Chondrocyte (in vitro differentiated cells): ENCODE results near the gene HLA-DRB5. TPM values are rescaled to one million over a fixed set of nuclear protein-coding genes. Genes with fewer than 3 reads are reported as not detected.
"Not testable (repeated sequence)": the region's sequence is repeated elsewhere in the genome, so short reads cannot be mapped to it uniquely, and the experiment has no call there.

Experiments
- DNase-seq: peaks from one replicate; pipeline ENCODE4 v3.0.0; 2021; ENCODE audit warnings: mixed read lengths, low spot score
- H3K27ac Mint-ChIP-seq: one replicate; pipeline ENCODE4 v1.8.0; 2021; ENCODE audit warnings: mild to moderate bottlenecking, moderate library complexity, mixed read lengths; ENCODE audit not compliant: unreplicated experiment
- H3K27me3 Mint-ChIP-seq: 2 replicates; pipeline ENCODE4 v1.8.0; 2021; ENCODE audit warnings: low read depth, mixed read lengths
- H3K36me3 Mint-ChIP-seq: 2 replicates; pipeline ENCODE4 v1.8.0; 2021; ENCODE audit warnings: low read depth, mixed read lengths
- H3K4me1 Mint-ChIP-seq: 2 replicates; pipeline ENCODE4 v1.8.0; 2021; ENCODE audit warnings: low read depth, mild to moderate bottlenecking, mixed read lengths
- H3K4me3 Mint-ChIP-seq: one replicate; pipeline ENCODE4 v1.8.0; 2021; ENCODE audit warnings: mild to moderate bottlenecking, moderate library complexity, mixed read lengths; ENCODE audit not compliant: unreplicated experiment
- H3K9me3 Mint-ChIP-seq: 2 replicates; pipeline ENCODE4 v1.8.0; 2021; ENCODE audit warnings: low read depth, mixed read lengths
- total RNA-seq: library from RNA; stranded (reverse); gene quantifications from 3 replicates; pipeline ENCODE4 v1.2.1, GENCODE V29; 2021
- TF ChIP-seq, protein P1 (sequence below): fragments of 200-600 bp; sonication (generic); IDR thresholded peaks from 2 replicates; pipeline ENCODE4 v1.5.0; 2021; ENCODE audit warnings: antibody characterized with exemption, mild to moderate bottlenecking, moderate library complexity

The HLA-DRB5 gene
- total RNA-seq, 1 donor from 2014 or later: not detected

DNA sequence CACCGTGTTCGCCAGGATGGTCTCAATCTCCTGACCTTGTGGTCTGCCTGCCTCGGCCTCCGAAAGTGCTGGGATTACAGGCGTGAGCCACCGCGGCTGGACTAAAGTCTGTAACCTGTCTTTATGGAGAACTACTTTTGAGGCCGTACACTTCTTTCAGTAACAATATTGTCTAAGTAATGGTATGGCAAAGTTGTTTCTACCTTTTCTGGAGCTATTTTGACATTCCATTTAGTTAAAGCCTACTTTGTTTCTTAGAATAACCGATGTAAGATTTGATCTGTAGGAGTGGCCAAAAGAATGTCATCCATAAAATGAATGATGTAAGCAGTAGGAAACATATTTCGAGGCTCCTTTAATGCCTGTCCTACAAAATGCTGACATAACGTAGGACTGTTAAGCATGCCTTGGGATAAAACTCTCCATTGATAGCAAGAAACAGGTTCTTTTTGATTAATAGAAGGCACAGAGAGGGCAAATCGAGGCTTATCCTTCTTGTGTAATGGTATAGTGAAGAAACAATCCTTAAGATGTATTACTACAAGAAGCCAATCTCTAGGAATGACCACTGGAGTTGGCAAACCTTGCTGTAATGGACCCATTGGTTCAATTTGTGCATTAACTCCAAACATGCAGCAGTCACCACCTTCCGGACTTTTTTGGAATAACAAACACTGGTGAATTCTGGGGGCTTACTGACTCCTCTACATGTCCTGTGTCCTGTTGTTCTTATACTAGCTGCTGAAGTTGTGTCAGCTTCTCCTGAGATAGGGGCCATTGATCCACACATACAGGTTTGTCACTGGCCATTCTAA, 54.5 kb downstream of the HLA-DRB5 start:
- DNase-seq: no peak
- TF ChIP-seq, protein P1, sequence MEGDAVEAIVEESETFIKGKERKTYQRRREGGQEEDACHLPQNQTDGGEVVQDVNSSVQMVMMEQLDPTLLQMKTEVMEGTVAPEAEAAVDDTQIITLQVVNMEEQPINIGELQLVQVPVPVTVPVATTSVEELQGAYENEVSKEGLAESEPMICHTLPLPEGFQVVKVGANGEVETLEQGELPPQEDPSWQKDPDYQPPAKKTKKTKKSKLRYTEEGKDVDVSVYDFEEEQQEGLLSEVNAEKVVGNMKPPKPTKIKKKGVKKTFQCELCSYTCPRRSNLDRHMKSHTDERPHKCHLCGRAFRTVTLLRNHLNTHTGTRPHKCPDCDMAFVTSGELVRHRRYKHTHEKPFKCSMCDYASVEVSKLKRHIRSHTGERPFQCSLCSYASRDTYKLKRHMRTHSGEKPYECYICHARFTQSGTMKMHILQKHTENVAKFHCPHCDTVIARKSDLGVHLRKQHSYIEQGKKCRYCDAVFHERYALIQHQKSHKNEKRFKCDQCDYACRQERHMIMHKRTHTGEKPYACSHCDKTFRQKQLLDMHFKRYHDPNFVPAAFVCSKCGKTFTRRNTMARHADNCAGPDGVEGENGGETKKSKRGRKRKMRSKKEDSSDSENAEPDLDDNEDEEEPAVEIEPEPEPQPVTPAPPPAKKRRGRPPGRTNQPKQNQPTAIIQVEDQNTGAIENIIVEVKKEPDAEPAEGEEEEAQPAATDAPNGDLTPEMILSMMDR: no peak
- no peak overlapping the region for H3K4me3 Mint-ChIP-seq
- H3K9me3 Mint-ChIP-seq: peaks cover 3% of the 10 kb centered on the region
- H3K4me1 Mint-ChIP-seq: no peaks in the 10 kb centered on the region
- no peaks in the 10 kb centered on the region for H3K36me3 Mint-ChIP-seq
- H3K27me3 Mint-ChIP-seq: peaks cover 8% of the 10 kb centered on the region
- H3K27ac Mint-ChIP-seq: no peak overlapping the region

- not testable (repeated sequence) for H3K27ac Mint-ChIP-seq, H3K4me1 Mint-ChIP-seq, DNase-seq, H3K9me3 Mint-ChIP-seq, H3K4me3 Mint-ChIP-seq, H3K27me3 Mint-ChIP-seq, H3K36me3 Mint-ChIP-seq
These were observed 56.4 kb downstream of the HLA-DRB5 start for GRCh38 chr6:32473376-32474348.

GRCh38 chr6:32472781-32473375, 57.2 kb downstream of the HLA-DRB5 start:
- Mint-ChIP-seq H3K4me3 (no peak overlapping the region), H3K27me3 (peaks cover 6% of the 10 kb centered on the region), H3K4me1 (no peaks in the 10 kb centered on the region), H3K27ac (no peak overlapping the region), H3K9me3 (peaks cover 11% of the 10 kb centered on the region), H3K36me3 (no peaks in the 10 kb centered on the region)
- no peak for DNase-seq
- TF ChIP-seq, protein P1: no peak

DNA sequence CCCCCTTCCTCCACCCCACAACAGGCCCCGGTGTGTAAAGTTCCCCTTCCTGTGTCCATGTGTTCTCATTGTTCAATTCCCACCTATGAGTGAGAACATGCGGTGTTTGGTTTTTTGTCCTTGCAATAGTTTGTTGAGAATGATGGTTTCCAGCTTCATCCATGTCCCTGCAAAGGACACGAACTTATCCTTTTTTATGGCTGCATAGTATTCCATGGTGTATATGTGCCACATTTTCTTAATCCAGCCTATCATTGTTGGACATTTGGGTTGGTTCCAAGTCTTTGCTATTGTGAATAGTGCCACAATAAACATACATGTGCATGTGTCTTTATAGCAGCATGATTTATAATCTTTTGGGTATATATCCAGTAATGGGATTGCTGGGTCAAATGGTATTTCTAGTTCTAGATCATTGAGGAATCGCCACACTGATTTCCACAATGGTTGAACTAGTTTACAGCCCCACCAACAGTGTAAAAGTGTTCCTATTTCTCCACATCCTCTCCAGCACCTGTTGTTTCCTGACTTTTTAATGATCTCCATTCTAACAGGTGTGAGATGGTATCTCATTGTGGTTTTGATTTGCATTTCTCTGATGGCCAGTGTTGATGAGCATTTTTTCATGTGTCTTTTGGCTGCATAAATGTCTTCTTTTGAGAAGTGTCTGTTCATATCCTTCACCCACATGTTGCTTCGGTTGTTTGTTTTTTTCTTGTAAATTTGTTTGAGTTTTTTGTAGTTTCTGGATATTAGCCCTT, 62.2 kb downstream of the HLA-DRB5 start:
- peaks cover 11% of the 10 kb centered on the region for H3K9me3 Mint-ChIP-seq
- not testable (repeated sequence) for H3K4me1 Mint-ChIP-seq, H3K27me3 Mint-ChIP-seq

More for the DNA sequence above, 62.2 kb downstream of the HLA-DRB5 start:
- not testable (repeated sequence) for H3K4me3 Mint-ChIP-seq, DNase-seq, H3K36me3 Mint-ChIP-seq, H3K27ac Mint-ChIP-seq

Other genes starting within 250 kb of the HLA-DRB5 start
- not detected in 3 replicates for gene TSBP1, start 158.4 kb downstream of the HLA-DRB5 start, total RNA-seq
- gene BTNL2, start 123.1 kb downstream of the HLA-DRB5 start, total RNA-seq: not detected in 3 replicates
- not detected in 3 replicates for gene HLA-DRA, start 90.4 kb downstream of the HLA-DRB5 start, total RNA-seq
- not detected in 3 replicates for gene HLA-DRB1, start 59.6 kb upstream of the HLA-DRB5 start, total RNA-seq
- gene HLA-DQA1, start 107.1 kb upstream of the HLA-DRB5 start, total RNA-seq: not detected in 3 replicates
- gene HLA-DQB1, start 136.4 kb upstream of the HLA-DRB5 start, total RNA-seq: not detected in 3 replicates
- not detected in 3 replicates for gene HLA-DQA2, start 211.1 kb upstream of the HLA-DRB5 start, total RNA-seq
- not detected in 3 replicates for gene HLA-DQB2, start 233.2 kb upstream of the HLA-DRB5 start, total RNA-seq